NCI-H82 treated with DMSO at 0.1 percent for 48 hours (cell line): ENCODE measurements around the gene EMILIN1.
"Not testable (repeated sequence)": the region's sequence is repeated elsewhere in the genome, so short reads cannot be mapped to it uniquely, and the experiment has no call there.

Source experiments
- DNase-seq: peaks from one replicate; lab custom pipeline; 2025; ENCODE audit not compliant: unreplicated experiment; lab: John Stamatoyannopoulos, UW

The EMILIN1 gene

GRCh38 chr2:27119330-27119670, 40.9 kb downstream of the EMILIN1 start:
- DNase-seq, result not testable (repeated sequence)

DNA sequence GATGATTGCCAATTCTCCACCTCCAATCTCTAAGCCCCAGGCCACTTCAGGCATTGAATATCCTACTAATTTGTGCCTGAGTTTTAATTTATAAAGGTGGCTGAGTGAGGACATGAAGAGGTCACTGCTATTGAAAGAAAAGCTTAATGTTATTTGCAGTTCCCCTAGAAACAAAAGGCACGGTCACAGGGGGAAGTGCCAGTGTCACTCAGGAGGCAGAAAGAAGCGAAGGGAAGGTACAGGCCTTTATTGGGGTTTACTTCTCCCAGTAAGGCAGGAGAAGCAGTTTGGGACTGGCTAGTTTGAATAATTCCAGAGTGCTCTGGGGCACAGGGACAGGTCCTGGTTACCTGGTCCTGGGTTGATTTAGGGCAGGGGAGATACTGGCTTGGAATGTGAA, 43.5 kb downstream of the EMILIN1 start:
- DNase-seq, result no peak

- no peak for DNase-seq
These were observed 44.4 kb downstream of the EMILIN1 start for GRCh38 chr2:27122791-27123190.

GRCh38 chr2:27123302-27124150, 45.1 kb downstream of the EMILIN1 start, which contains the start of gene ABHD1:
Gene ABHD1 (plus strand): TSS chr2:27123815. CDS start chr2:27123949, 134 bp downstream.
- DNase-seq, result no peak

DNA sequence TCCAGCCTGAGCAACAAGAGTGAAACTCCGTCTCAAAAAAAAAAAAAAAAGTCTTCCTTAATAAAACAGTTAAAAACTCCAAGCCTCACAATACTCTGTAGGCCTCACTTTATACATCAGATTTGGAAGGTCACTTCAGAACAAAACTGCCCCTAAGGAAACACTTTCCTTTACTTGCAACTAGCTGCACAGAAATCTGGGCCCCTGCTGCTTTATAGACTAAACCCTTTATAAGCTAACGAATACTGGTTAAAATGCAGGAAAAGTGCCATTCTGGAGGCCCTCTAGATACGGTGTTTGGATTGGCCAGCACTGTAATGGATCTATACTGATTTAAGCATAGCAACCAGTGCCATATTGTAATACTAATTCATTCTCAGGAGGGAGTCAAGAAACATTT, 46.7 kb downstream of the EMILIN1 start:
- no peak for DNase-seq

DNA sequence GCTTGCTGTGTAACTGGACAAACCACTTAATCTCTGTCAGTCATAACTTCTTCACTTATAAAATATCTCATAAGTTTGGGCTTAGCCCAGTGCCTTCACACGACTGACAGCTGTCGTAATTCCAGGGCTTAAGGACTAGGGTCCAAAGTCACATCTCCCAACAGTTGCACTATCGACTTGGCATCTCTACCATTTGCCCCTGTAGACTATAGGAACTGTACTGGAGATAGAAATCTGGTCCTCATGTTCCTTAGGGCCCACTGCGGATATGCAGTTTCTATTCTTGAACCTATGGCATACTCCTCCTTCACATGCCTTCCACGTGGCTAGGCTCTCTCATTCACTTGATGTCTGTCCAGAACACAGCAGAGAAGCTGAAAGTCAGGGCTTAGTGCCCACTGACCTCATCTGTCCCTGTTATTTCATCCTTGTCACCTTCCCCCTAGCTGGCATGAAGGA, 47.9 kb downstream of the EMILIN1 start:
- DNase-seq, result no peak

DNA sequence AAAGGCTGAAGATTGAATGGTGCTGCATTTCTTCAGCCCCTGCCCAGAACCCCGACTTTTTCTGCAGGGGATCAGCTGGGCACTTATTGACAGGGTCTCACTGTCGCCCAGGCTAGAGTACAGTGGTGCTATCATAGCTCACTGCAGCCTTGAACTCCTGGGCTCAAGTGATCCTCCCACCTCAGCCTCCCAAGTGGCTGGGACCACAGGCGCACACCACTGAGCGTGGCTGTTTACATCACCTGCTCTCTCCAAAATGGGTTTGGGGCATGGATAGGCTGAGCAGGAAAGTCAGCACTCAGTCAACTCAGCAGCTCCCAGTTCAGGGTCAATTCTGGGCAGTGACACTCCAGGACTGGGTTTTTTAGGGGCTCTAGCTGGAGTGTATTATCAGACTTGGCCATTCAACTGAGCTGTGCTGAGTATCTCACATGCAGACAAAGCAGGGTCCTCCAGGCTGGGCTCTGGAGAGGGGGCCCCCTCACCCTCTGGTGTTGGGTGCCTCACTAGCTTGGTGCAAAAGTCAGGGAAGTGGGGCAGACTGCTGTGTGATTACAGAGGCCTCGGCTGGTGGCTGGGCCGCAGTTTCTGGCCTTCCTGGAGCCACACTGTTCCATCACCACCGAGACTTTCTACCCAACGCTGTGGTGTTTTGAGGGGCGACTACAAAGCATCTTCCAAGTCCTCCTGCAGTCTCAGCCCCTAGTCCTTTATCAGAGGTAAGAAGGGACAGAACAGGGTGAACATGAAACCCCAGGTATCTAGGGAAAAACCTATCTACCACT, 49.7 kb downstream of the EMILIN1 start:
- no peak for DNase-seq

DNA sequence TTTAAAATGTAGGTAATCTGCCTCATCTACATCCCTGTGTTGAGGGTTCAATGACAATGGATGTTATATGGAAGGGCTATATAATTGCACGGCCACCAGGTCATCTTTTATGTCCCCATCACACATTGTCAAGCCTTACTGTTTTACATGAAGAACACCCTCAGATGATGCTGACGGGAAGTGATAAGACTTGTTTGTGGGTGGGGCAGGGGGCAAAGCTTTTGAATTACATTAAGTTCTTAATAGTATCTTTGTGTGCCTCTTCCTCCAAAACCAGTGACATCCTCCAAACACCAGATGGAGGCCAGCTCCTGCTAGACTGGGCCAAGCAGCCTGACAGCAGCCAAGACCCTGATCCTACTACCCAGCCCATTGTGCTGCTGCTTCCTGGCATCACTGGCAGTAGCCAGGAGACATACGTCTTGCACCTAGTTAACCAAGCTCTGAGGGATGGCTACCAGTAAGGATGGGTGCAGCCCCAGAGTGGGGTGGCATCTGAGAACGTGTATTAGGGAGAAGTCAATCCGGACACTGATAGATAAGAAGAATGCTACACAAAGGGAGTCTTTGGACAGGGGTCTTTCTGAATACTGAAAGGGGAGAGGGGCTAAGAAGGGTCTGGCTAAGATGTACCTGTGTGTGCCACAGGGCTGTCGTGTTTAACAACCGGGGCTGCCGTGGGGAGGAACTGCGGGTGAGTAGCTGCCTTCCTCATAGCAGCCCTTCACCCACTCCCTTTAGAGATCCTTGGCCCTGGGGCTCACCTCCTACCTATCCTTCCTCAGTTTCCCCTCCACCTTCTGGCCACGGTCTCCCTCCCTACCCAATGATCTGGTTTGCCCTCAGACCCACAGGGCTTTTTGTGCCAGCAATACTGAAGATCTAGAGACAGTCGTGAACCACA, 50.5 kb downstream of the EMILIN1 start:
- no peak for DNase-seq

DNA sequence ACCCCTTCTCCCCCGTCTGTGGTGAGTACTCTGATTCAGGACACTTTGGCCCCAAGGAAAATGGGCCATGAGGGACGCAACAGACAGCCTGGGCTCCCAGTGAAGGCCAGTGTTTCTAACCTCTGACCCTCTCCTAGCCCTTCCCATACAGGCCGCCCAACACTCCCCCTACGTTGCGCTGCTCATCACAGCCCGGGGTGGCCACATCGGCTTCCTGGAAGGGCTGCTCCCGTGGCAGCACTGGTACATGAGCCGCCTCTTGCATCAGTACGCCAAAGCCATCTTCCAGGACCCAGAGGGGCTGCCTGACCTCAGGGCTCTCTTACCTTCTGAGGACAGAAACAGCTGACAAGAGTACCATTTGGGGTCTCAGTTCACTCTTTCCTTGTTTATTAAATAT, 52.0 kb downstream of the EMILIN1 start:
- DNase-seq, result no peak

- no peak for DNase-seq
These were observed 53.0 kb downstream of the EMILIN1 start for GRCh38 chr2:27131429-27131828.

DNA sequence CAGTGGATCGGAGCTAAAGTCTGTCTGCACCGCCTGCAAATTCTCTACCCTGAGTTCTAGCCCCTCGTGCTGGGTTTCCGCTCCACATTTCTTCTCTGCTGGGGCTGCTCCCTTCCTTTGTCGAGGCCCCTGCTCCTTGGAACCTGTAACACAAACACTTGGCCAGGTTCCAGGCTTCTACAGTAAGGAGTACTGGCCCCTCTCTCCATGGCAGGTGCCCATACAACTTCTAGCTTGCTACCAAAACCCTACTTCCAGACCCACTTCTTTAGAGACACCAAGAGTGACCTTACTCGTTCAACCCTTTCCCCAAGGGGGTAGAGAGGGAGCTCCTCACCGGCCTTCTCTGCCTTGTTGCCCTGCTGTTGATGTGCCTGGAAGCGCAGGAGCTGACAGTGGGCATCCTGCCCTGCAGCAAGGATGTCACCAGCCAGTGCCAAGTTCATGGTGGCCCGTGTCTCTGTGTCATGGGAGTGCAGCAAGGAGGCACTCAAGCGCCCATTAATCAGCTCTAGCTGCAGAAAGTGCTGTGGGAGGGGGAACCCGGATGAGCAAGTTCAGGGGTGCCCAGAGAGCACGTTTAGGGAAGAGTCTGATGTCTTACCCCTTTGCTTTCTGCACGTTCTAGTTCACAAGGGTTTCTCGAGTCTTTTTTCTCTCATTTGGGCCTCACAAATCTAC, 54.9 kb downstream of the EMILIN1 start:
- DNase-seq, result no peak

- DNase-seq, result peak; percentile 90
These were observed 55.7 kb downstream of the EMILIN1 start, which contains the start of gene PREB for GRCh38 chr2:27133905-27134780. Gene PREB (minus strand): TSS chr2:27134636. CDS start chr2:27134421, 215 bp downstream.

DNA sequence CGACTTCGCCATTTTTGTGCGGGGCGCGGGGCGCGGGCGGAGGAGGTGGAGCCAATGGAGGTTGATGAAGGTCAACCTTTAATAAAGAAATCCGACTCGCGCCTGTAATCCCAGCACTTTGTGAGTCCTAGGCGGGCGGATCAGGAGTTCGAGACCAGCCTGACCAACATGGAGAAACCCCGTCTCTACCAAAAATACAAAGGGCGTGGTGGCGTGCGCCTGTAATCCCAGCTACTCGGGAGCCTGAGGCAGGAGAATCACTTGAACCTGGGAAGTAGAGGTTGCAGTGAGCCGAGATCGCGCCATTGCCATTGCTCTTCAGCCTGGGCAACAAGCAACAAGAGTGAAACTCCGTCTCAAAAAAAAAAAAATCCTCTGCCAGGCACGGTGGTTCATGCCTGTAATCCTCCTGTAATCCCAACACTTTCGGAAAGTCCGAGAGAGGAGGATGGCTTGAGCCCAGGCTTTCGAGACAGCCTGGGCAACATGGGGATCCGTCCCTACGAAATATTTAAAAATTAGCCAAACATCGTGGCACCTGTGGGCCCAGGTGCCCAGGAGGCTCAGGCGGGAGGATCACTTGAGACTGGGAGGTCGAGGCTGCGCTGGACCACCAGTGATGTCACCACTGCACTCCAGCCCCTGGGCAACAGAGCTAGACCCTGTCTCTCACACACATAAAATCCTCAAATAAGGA, 56.5 kb downstream of the EMILIN1 start:
- DNase-seq, result no peak

- DNase-seq, result no peak
These were observed 57.1 kb downstream of the EMILIN1 start for GRCh38 chr2:27135478-27135955.
